Hepatocyte (in vitro differentiated cells): Measurements from ENCODE around the gene TTK.

Source experiments
- EZH2 ChIP-seq: fragments of 200-600 bp; sonication (generic); IDR thresholded peaks from 2 replicates; pipeline ENCODE4 v1.6.1; 2016; ENCODE audit warnings: antibody characterized with exemption, mild to moderate bottlenecking, borderline replicate concordance
- EZH2phosphoT487 ChIP-seq: fragments of 200-600 bp; sonication (generic); IDR thresholded peaks from one replicate; pipeline ENCODE4 v1.6.1; 2018; ENCODE audit warnings: antibody characterized with exemption, mild to moderate bottlenecking, low read depth, moderate library complexity; ENCODE audit not compliant: unreplicated experiment, severe bottlenecking
- TF ChIP-seq, protein P1 (sequence below): fragments of 200-600 bp; sonication (generic); IDR thresholded peaks from 2 replicates; pipeline ENCODE4 v1.5.1; 2016; ENCODE audit warnings: antibody characterized with exemption, mild to moderate bottlenecking; ENCODE audit not compliant: poor library complexity

DNA sequence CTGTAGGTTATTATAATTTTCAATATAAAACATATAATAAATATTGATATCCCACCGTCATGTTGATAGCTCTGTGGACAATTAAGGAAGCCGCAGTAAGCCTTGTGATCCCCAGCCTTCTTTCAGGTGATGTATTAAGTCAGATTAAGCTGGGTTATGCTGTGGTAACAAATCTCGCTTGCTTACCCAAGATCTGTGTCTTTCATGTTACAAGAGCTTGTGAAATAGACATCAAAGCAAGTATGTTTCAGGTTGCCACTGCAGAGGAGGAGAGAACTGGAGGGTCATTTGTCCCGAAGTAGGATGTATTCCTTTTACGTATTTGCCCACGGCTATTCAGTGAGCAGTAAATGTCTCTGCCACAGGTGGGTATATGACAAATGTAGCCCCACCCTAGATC lies 84.2 kb downstream of the TTK start:
- TF ChIP-seq, protein P1, sequence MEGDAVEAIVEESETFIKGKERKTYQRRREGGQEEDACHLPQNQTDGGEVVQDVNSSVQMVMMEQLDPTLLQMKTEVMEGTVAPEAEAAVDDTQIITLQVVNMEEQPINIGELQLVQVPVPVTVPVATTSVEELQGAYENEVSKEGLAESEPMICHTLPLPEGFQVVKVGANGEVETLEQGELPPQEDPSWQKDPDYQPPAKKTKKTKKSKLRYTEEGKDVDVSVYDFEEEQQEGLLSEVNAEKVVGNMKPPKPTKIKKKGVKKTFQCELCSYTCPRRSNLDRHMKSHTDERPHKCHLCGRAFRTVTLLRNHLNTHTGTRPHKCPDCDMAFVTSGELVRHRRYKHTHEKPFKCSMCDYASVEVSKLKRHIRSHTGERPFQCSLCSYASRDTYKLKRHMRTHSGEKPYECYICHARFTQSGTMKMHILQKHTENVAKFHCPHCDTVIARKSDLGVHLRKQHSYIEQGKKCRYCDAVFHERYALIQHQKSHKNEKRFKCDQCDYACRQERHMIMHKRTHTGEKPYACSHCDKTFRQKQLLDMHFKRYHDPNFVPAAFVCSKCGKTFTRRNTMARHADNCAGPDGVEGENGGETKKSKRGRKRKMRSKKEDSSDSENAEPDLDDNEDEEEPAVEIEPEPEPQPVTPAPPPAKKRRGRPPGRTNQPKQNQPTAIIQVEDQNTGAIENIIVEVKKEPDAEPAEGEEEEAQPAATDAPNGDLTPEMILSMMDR = no peak
- no peak for TF ChIP-seq EZH2
- no peak for TF ChIP-seq EZH2phosphoT487
